ENCODE data around the gene HPCAL1.

DNA sequence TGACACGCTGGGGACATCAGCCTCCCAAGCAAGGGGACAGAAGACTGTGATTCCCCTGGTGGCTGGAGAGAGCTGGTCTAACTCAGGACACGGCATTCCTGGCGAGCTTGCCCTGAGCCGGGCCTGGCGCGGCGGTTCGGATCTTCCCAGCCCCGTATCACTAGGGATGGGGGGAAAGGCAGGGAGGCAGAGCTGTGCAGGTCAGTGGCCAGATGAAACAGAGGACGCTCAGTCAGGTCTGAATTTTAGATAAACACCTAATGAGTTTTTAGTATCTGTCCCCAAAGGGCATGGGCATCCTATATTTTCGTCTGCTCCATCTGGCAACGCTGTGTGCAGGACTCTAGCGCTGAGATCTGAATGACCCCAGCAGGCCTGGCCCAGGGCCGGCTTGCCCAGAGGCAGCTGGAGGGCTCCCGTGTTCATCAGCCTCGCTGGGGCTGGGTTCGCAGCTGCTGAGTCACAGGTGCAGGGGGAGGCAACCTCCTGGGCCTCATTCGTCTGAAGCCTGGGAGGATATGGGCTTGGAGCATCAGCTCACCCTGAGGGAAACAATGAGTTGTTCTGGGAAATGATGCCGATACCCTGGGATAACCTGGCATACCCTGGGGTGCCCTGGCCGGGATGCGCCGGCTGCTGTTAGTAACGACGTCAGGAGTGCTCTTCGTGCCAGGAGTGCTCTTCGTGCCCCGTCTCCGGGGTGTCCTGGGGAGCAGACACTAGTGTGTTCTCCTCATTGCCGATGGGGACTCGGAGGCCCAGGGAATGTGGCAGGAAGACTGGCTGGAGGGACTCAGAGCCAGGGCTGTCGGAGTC is 48.1 kb upstream of the HPCAL1 start:
- TF ChIP-seq, protein P1, sequence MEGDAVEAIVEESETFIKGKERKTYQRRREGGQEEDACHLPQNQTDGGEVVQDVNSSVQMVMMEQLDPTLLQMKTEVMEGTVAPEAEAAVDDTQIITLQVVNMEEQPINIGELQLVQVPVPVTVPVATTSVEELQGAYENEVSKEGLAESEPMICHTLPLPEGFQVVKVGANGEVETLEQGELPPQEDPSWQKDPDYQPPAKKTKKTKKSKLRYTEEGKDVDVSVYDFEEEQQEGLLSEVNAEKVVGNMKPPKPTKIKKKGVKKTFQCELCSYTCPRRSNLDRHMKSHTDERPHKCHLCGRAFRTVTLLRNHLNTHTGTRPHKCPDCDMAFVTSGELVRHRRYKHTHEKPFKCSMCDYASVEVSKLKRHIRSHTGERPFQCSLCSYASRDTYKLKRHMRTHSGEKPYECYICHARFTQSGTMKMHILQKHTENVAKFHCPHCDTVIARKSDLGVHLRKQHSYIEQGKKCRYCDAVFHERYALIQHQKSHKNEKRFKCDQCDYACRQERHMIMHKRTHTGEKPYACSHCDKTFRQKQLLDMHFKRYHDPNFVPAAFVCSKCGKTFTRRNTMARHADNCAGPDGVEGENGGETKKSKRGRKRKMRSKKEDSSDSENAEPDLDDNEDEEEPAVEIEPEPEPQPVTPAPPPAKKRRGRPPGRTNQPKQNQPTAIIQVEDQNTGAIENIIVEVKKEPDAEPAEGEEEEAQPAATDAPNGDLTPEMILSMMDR (IDR thresholded peaks at IDR 0.05), result no peak
- no peak for TF ChIP-seq EP300 (IDR thresholded peaks at IDR 0.05)

All from tibial nerve (tissue), 4 donors.